MM.1S (cell line): ENCODE data around the gene CCDC85C.

Experiments
- EZH2phosphoT487 ChIP-seq: fragments of 300-600 bp; sonication (generic); IDR thresholded peaks from 2 replicates; pipeline ENCODE4 v1.6.1; 2018; ENCODE audit warnings: antibody characterized with exemption, low read length
- TF ChIP-seq, protein P1 (sequence below): fragments of 300-600 bp; sonication (generic); IDR thresholded peaks from 2 replicates; pipeline ENCODE4 v1.5.1; 2016; ENCODE audit warnings: antibody characterized with exemption, low read length, mixed read lengths

DNA sequence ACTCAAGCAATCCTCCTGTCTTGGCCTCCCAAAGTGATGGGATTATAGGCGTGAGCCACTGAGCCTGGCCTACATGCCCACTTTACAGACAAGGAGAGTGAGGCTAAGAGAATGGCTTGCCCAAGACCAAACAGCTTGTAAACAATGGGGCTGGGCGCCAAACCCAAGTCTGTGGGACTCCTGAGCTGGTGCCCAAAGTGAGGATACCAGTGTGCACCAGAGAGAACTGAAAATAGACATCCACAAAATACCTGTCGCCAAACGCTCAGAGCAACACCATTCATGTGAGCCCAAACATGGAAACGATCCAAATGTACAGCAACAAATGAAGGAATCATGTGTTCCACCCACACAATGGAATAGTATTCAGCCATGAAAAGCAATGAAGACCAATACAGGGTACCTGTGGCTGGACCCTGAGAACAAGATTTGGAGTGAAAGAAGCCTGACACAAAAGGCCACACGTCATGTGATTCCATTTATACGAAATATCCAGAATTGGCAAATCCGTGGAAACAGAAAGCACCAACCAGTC, 84.6 kb downstream of the CCDC85C start:
- TF ChIP-seq, protein P1, sequence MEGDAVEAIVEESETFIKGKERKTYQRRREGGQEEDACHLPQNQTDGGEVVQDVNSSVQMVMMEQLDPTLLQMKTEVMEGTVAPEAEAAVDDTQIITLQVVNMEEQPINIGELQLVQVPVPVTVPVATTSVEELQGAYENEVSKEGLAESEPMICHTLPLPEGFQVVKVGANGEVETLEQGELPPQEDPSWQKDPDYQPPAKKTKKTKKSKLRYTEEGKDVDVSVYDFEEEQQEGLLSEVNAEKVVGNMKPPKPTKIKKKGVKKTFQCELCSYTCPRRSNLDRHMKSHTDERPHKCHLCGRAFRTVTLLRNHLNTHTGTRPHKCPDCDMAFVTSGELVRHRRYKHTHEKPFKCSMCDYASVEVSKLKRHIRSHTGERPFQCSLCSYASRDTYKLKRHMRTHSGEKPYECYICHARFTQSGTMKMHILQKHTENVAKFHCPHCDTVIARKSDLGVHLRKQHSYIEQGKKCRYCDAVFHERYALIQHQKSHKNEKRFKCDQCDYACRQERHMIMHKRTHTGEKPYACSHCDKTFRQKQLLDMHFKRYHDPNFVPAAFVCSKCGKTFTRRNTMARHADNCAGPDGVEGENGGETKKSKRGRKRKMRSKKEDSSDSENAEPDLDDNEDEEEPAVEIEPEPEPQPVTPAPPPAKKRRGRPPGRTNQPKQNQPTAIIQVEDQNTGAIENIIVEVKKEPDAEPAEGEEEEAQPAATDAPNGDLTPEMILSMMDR, result no peak
- TF ChIP-seq EZH2phosphoT487, result no peak
